ENCODE data around the gene ZEB2. TPM values are rescaled to one million over a fixed set of nuclear protein-coding genes. Genes with fewer than 3 reads are reported as not detected.

Gene ZEB2
- total RNA-seq, 4 donors from 2014 or later: 187 to 346 (median 266) TPM

- TF ChIP-seq, protein P1, sequence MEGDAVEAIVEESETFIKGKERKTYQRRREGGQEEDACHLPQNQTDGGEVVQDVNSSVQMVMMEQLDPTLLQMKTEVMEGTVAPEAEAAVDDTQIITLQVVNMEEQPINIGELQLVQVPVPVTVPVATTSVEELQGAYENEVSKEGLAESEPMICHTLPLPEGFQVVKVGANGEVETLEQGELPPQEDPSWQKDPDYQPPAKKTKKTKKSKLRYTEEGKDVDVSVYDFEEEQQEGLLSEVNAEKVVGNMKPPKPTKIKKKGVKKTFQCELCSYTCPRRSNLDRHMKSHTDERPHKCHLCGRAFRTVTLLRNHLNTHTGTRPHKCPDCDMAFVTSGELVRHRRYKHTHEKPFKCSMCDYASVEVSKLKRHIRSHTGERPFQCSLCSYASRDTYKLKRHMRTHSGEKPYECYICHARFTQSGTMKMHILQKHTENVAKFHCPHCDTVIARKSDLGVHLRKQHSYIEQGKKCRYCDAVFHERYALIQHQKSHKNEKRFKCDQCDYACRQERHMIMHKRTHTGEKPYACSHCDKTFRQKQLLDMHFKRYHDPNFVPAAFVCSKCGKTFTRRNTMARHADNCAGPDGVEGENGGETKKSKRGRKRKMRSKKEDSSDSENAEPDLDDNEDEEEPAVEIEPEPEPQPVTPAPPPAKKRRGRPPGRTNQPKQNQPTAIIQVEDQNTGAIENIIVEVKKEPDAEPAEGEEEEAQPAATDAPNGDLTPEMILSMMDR (IDR thresholded peaks at IDR 0.05; ENCODE audit: low read depth): no peak
Observed at GRCh38 chr2:144429396-144430112, 90.4 kb downstream of the ZEB2 start.

- TF ChIP-seq, protein P1 (IDR thresholded peaks at IDR 0.05; ENCODE audit: low read depth): no peak
Observed at GRCh38 chr2:144426981-144427479, 92.9 kb downstream of the ZEB2 start.

DNA sequence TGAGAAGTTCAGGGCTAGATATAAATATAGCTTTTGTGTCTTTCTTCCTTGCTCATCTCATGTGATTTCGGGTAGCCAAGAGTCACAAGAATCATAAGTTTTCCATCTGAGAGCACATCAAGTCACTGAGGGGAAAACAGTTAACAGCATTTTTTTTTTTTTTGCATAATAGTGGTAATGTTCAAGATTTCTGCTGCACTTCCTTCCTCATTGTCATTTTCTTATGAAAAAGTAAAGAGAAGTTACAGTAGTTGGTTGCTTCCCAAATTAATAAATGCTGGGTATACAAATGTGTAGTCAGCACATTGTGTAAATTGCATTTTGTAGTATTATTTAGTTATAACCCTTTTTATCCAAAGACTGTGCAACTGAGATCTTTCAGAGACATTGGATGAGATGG is 93.6 kb downstream of the ZEB2 start:
- TF ChIP-seq, protein P1 (IDR thresholded peaks at IDR 0.05; ENCODE audit: low read depth): no peak

- TF ChIP-seq, protein P1 (IDR thresholded peaks at IDR 0.05; ENCODE audit: low read depth): no peak
Observed at GRCh38 chr2:144424559-144425240, 95.2 kb downstream of the ZEB2 start.

DNA sequence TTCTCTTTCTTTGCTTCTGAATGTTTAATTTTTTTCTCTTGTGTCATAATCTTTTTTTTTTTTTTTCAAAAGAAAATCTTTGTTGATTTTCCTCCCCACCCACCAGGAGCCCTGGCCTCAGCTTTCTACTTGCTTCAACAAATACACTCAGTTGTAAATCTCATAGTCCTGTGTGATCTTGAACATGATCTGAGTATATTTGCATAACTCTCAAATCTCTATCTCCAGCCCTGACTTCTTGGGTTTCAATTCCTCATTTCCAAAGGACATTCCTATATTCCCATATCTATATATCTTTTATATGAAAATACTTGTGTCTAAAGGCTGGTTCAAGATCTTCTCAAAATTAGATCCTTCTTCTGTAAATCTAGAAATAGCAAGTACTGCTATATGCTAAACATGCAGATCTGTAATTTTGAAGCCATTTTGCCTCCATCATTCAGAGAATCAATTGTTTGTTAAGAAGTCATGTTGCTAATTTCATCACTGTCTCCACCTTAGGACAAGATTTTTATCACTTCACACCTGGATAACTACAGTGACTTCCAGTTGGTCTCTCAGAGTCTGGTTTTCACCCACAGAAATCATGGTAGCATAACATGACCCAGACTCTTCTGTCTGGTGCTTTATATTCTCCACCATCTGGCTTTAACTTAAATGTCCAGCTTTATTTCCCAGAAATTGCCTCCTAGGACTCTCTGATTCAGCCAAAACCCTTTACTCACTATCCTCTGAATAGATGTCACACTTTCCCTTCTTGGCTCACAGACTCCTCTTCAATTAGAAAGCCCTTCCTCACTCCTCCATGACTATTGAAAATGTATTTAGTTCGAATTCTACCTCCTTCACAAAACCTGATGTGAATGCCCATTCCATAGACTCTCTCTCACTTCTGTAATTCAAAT is 98.1 kb downstream of the ZEB2 start:
- TF ChIP-seq, protein P1 (IDR thresholded peaks at IDR 0.05; ENCODE audit: low read depth): no peak

- TF ChIP-seq, protein P1 (IDR thresholded peaks at IDR 0.05; ENCODE audit: low read depth): no peak
Observed at GRCh38 chr2:144419218-144419617, 100.7 kb downstream of the ZEB2 start.

Measured in subcutaneous adipose tissue (tissue), 4 donors.